Hepatocyte (in vitro differentiated cells): Measurements from ENCODE around the gene CASTOR1. TPM values are rescaled to one million over a fixed set of nuclear protein-coding genes. Genes with fewer than 3 reads are reported as not detected.
A peak's percentile ranks its signal among the peaks of the same experiment; 100 is the strongest.

Experiments
- DNase-seq: peaks from one replicate; pipeline ENCODE4 v3.0.0-alpha.2; 2016; ENCODE audit warnings: low spot score
- H2AFZ ChIP-seq: fragments of 200-600 bp; sonication (generic); 2 replicates; pipeline ENCODE4 v1.6.0; 2016; ENCODE audit warnings: antibody characterized with exemption, mild to moderate bottlenecking
- H3K27ac ChIP-seq: fragments of 200-600 bp; sonication (generic); 2 replicates; pipeline ENCODE4 v1.5.1; 2016; ENCODE audit warnings: mild to moderate bottlenecking
- H3K27me3 ChIP-seq: fragments of 200-600 bp; sonication (generic); 2 replicates; pipeline ENCODE4 v1.6.1; 2016
- H3K36me3 ChIP-seq: fragments of 200-600 bp; sonication (generic); replicated peaks from 2 replicates; pipeline ENCODE4 v1.5.1; 2016; ENCODE audit warnings: low read depth; ENCODE audit not compliant: insufficient read depth
- H3K4me1 ChIP-seq: fragments of 200-600 bp; sonication (generic); 2 replicates; pipeline ENCODE4 v1.5.1; 2016; ENCODE audit warnings: mild to moderate bottlenecking, moderate library complexity; ENCODE audit not compliant: insufficient read depth
- H3K4me2 ChIP-seq: fragments of 200-600 bp; sonication (generic); 2 replicates; pipeline ENCODE4 v1.6.0; 2016
- H3K4me3 ChIP-seq: fragments of 200-600 bp; sonication (generic); 2 replicates; pipeline ENCODE4 v1.5.1; 2016; ENCODE audit warnings: mild to moderate bottlenecking
- H3K79me2 ChIP-seq: fragments of 200-600 bp; sonication (generic); 2 replicates; pipeline ENCODE4 v1.6.0; 2017; ENCODE audit warnings: mild to moderate bottlenecking
- H3K9me2 ChIP-seq: fragments of 200-600 bp; sonication (generic); replicated peaks from 2 replicates; pipeline ENCODE4 v1.6.0; 2017; ENCODE audit warnings: mild to moderate bottlenecking; ENCODE audit not compliant: insufficient read depth
- H3K9me3 ChIP-seq: fragments of 200-600 bp; sonication (generic); 2 replicates; pipeline ENCODE4 v1.5.1; 2016; ENCODE audit warnings: low read depth, mild to moderate bottlenecking
- H4K20me1 ChIP-seq: fragments of 200-600 bp; sonication (generic); 2 replicates; pipeline ENCODE4 v1.6.0; 2016; ENCODE audit warnings: mild to moderate bottlenecking; ENCODE audit not compliant: insufficient read depth, poor library complexity, severe bottlenecking
- EZH2 ChIP-seq: fragments of 200-600 bp; sonication (generic); IDR thresholded peaks from 2 replicates; pipeline ENCODE4 v1.6.1; 2016; ENCODE audit warnings: antibody characterized with exemption, mild to moderate bottlenecking, borderline replicate concordance
- EZH2phosphoT487 ChIP-seq: fragments of 200-600 bp; sonication (generic); IDR thresholded peaks from one replicate; pipeline ENCODE4 v1.6.1; 2018; ENCODE audit warnings: antibody characterized with exemption, mild to moderate bottlenecking, low read depth, moderate library complexity; ENCODE audit not compliant: unreplicated experiment, severe bottlenecking
- WGBS: methylation state at CpG from one replicate; pipeline ENCODE4 v1.1.6; 2016; ENCODE audit warnings: low lambda C conversion rate; ENCODE audit errors: missing lambda C conversion rate; 5-methylcytosine and 5-hydroxymethylcytosine counted together
- polyA plus RNA-seq: library from polyadenylated mRNA; unstranded; fragments of >200 nt; fragmentation: Nextera tagmentation; extraction: Ambion mirVana; gene quantifications from 2 replicates; pipeline ENCODE4 v1.2.1, GENCODE V29; 2016
- total RNA-seq: library from RNA; depleted of rRNA; stranded (reverse); fragments of >200 nt; gene quantifications from 2 replicates; pipeline ENCODE4 v1.2.3, GENCODE V29; 2014
- TF ChIP-seq, protein P1 (sequence below): fragments of 200-600 bp; sonication (generic); IDR thresholded peaks from 2 replicates; pipeline ENCODE4 v1.5.1; 2016; ENCODE audit warnings: antibody characterized with exemption, mild to moderate bottlenecking; ENCODE audit not compliant: poor library complexity

The CASTOR1 gene
- total and polyA plus RNA-seq, 2 experiments from 2014 or later: 30.9 to 53.5 TPM

DNA sequence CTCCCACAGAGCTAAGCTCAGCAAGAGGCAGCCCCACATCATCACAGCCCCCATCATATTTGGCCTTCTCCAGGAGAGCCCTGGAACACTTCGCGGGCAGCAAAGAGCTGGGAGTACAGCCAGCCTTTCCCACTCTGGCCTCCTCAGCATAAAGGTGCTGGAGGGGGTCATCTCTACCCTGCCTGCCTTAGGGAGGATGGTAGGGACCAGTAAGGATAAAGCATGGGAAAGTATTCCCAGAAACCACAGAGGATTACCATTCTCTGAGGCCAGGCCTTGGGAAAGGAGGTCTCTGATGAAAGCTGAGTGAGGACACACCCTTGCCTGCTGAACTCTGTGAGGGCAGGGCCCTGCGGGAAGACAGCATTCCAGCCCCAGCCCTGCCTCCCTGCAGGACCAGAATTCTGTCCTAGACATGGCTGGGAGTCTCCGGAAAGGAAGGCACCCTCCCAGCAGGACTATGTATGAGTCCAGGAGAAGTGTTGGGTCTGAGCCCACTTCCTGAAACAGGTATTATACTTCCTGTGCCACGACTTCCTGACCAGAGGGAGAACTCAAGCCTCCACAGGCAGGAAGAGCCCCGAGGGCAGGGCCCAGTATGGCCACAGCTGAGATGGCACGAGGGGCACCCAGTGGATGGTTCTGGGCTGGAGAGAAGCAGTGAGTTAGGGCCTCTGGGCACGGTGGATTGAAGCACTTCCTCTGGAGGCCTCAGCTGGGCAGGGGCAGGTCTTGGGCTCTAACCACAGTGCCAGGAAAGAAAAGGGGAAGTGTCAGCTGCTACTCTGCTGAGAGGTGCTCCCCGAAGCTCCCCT, 12.9 kb upstream of the CASTOR1 start:
- TF ChIP-seq, protein P1, sequence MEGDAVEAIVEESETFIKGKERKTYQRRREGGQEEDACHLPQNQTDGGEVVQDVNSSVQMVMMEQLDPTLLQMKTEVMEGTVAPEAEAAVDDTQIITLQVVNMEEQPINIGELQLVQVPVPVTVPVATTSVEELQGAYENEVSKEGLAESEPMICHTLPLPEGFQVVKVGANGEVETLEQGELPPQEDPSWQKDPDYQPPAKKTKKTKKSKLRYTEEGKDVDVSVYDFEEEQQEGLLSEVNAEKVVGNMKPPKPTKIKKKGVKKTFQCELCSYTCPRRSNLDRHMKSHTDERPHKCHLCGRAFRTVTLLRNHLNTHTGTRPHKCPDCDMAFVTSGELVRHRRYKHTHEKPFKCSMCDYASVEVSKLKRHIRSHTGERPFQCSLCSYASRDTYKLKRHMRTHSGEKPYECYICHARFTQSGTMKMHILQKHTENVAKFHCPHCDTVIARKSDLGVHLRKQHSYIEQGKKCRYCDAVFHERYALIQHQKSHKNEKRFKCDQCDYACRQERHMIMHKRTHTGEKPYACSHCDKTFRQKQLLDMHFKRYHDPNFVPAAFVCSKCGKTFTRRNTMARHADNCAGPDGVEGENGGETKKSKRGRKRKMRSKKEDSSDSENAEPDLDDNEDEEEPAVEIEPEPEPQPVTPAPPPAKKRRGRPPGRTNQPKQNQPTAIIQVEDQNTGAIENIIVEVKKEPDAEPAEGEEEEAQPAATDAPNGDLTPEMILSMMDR: no peak
- no peak for TF ChIP-seq EZH2phosphoT487
- TF ChIP-seq EZH2: no peak
- Histone ChIP-seq H3K9me2 (no peaks in the 10 kb centered on the region), H3K4me3 (no peak overlapping the region), H3K4me1 (peaks cover 26% of the 10 kb centered on the region), H3K9me3 (no peaks in the 10 kb centered on the region), H3K36me3 (no peaks in the 10 kb centered on the region), H3K27ac (peak overlapping the region; percentile 73), H2AFZ (no peak overlapping the region), H3K79me2 (peaks cover 31% of the 10 kb centered on the region), H4K20me1 (peaks cover 10% of the 10 kb centered on the region), H3K4me2 (no peak overlapping the region), H3K27me3 (no peaks in the 10 kb centered on the region)
- peak; percentile 63 for DNase-seq
- 65% methylated on average over 8 of the region's 9 CpGs for WGBS

DNA sequence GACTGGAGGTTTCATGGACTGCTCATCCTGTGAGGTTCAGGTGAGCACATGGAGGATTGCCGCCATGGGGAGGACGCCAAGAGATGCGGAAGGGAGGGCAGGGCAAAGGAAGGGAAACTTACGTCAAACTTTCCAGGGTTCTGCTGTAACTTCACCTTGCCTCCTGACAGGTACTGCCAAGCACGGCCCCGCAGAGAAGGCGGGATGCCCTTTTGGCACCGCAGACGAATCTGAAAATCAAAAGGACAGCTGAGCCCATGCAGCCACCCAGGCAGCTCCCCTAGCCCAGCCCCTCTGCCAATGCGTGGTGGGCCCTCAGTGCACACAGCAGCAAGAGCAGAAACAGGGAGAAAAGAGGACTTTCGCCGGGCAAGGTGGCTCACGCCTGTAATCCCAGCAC, 10.0 kb upstream of the CASTOR1 start:
- Histone ChIP-seq H3K36me3 (no peaks in the 10 kb centered on the region), H3K9me3 (no peaks in the 10 kb centered on the region), H3K4me3 (no peak overlapping the region), H4K20me1 (peaks cover 3% of the 10 kb centered on the region), H3K27me3 (no peaks in the 10 kb centered on the region), H2AFZ (no peak overlapping the region), H3K79me2 (peaks cover 13% of the 10 kb centered on the region), H3K27ac (no peak overlapping the region), H3K4me1 (peaks cover 11% of the 10 kb centered on the region), H3K4me2 (no peak overlapping the region), H3K9me2 (no peaks in the 10 kb centered on the region)
- WGBS: 98% methylated on average over 13 of the region's 13 CpGs
- no peak for DNase-seq
- no peak for TF ChIP-seq EZH2phosphoT487
- no peak for TF ChIP-seq EZH2
- TF ChIP-seq, protein P1: no peak

DNA sequence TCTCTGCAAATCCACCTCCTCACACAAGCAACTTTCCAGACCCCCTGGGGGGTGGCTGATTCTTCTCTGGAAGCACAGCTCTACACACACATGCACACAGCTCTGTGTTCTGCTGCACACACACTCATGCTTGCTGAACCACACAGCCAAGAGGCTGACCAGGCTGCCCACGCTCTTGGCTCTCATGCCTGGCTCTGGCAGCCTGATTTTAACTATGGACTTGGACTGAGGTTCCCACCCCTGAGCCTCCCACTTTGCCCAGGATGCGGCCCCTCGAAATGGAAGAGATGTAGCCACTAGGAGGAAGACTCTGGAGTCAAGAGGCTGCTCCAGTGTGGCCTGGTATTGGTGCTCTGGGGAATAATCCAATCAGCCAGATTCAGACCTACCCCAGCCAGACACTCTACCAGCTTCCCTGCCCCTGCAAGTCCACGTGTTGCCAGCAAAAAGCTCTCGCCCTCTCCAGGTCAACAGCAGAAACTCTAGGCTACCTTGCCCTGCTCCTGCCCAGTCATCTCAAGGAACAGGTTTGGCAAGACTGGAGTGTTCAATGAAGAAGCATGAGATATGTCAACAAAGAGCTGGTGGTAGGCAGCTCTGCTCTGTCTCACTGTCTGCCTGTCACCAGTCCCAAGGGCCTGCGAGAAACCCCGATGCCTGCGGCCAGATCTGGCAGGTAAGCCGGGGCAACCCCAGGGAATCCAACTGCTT, 8.8 kb upstream of the CASTOR1 start:
- DNase-seq: peak; percentile 58
- Histone ChIP-seq H3K36me3 (no peaks in the 10 kb centered on the region), H3K27me3 (no peaks in the 10 kb centered on the region), H2AFZ (no peak overlapping the region), H3K4me1 (peaks cover 11% of the 10 kb centered on the region), H3K27ac (peak overlapping the region; percentile 37), H3K79me2 (peaks cover 4% of the 10 kb centered on the region), H3K9me2 (no peaks in the 10 kb centered on the region), H4K20me1 (no peaks in the 10 kb centered on the region), H3K9me3 (no peaks in the 10 kb centered on the region), H3K4me3 (no peak overlapping the region), H3K4me2 (no peak overlapping the region)
- 61% methylated on average over 9 of the region's 9 CpGs for WGBS
- TF ChIP-seq EZH2phosphoT487: no peak
